Stimulated activated CD8-positive, alpha-beta memory T cell treated with anti-CD3 and anti-CD28 coated beads, Interleukin-12 subunit alpha, Interleukin-12 subunit beta, amount 100 ng/mL, for 24 hours (primary cell): Measurements from ENCODE around the gene CCDC50.

ENCODE experiments used
- DNase-seq: peaks from one replicate; pipeline ENCODE4 v3.0.0-alpha.2; 2020; ENCODE audit errors: extremely low read depth

The CCDC50 gene

GRCh38 chr3:191316876-191317603 lies 12.2 kb upstream of the CCDC50 start:
- DNase-seq = no peak

GRCh38 chr3:191320316-191320715 lies 8.9 kb upstream of the CCDC50 start:
- DNase-seq = no peak

GRCh38 chr3:191321019-191321767 lies 8.0 kb upstream of the CCDC50 start:
- DNase-seq = no peak

GRCh38 chr3:191324936-191325335 lies 4.3 kb upstream of the CCDC50 start:
- no peak for DNase-seq

GRCh38 chr3:191327526-191327925 lies 1.7 kb upstream of the CCDC50 start:
- no peak for DNase-seq

GRCh38 chr3:191328383-191328961 lies 722 bp upstream of the CCDC50 start:
- DNase-seq = no peak

GRCh38 chr3:191329654-191330529 lies 698 bp downstream of the CCDC50 start, which contains the start of gene UTS2B:
Gene UTS2B, minus strand, starts transcription at chr3:191330526. Its CDS starts 48,337 bp downstream, at chr3:191282189.
- no peak for DNase-seq

DNA sequence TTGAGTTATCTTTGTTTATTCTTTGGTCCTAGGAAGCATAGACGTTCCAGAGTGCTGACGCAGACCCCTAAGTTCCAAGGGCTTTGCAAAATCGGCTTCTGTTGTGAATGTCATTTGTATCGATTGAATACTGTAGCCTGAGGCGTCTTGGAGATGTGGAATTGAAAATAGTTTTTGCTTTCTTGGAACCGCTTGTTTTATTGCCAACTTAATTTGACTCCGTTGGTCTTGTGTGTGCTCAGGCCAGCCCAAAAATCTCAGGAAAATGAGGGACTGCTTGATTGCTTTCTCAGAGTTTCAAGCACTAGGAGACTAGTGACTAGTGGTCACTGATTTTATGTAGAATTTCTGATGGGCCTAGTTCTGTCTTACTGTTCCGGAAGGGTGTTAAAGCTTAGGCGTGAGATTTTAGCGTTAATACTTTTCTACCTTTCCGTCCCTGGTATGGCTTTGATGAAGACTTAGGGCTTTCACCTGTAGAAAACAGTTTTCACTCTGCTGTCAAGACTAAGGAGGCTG lies 1.4 kb downstream of the CCDC50 start:
- no peak for DNase-seq

DNA sequence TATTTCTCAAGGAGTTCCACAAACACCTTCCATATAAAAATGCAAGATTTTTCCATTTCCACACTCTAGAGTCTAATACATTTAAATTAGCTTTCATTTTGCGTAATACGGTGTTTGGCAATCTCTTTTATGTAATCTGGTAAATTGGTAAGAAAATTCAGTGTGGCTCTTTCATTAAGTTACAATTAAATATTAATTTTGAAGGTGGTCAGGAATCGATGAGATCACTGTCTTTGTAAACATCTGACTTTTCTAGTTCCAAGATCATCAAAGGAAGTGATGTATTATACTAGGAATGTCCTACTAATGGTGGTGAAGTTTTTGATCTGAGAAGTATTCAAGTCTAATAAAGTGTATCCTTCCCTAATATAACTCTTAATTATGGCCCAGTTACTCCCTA lies 2.2 kb downstream of the CCDC50 start:
- DNase-seq = no peak

- DNase-seq = no peak
Observed at GRCh38 chr3:191333298-191333880, 4.2 kb downstream of the CCDC50 start.

DNA sequence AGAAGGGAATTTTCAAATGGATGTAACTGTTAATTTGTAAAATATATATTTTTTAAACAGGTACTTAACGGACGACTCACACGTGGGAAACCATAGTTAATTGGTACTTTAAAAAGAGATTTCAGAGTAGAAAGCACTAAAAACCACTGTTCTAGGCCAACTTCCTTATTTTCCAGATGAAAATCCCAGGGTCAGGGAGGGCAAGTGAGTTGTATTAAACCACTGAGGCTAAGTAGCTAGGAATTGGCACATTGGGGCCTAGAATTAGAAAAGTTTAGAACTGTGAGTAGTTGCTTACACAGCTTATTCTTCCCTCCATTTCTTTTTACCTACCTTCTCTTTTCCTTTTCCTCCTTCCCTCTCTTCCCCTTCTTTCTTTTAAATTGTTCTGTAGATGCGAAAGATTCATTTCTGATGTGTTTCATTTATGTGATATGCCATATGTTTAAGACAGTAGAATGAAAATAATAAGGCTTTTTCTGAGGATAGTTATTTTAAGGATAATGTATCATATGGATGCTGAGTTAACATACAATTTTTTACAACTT lies 5.2 kb downstream of the CCDC50 start:
- no peak for DNase-seq

DNA sequence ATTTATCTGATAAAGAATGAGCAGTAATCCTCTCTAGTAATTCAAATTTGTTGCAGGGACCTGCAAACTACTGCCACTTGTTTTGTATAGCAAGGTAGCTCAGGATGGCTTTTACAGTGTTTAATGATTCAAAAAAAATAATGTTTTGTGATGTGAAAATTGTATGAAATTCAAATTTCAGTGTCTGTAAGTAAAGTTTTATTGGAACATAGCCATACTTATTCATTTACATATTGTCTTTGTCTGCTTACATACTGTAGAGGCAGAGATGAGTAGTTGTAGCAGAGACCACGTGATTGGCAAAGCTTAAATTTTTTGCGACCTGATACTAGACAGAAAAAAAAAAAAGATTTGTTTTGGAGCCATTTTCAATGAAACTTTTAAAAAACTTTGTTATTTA lies 7.6 kb downstream of the CCDC50 start:
- no peak for DNase-seq

- DNase-seq = no peak
Observed at GRCh38 chr3:191338177-191338488, 8.9 kb downstream of the CCDC50 start.

DNA sequence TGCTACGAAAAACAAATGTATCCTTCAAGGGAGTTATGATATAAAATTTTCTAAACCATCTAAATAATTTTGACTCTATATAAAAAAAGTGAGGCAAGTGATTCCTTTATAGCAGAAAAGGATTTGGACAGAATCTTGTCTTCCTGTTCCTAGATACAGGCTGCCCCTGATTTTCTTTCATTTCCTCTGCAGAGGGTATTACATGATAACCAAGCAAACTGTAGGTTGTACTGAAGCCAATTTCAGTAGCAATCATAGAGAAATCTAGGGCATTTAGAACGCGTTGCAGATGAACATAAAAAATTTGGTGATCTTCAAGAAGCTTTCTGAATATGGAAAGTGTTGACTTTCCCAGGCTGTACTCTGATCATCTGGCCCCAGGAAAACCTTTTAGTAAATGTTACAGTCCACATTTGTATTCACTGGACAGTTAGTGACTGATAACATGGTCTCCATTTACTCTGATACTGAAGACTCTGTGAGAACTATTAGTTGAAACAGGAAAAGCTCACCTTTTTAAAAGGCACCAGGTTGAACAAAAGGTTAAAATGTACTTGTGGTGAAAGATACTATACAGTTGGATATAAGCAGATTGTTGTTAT lies 10.2 kb downstream of the CCDC50 start:
- DNase-seq = no peak

DNA sequence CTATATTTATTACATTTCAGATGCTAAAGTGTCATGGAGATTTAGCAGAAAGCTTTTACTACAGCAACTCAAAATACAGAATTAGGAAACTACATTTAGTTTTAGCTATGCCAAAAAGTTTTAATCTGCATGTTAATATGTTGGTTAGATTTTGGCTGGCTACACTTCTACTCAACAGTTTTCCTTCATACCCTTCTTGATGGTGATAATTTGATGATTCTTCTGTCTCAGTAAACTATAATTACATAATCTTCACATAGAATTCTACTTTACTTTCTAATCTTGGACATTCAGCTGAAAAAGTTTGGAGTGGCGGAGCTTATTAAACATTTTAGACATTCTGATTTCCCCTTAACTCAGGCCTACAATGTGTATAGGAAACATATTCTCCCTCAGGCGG lies 11.2 kb downstream of the CCDC50 start:
- no peak for DNase-seq

- no peak for DNase-seq
Observed at GRCh38 chr3:191340966-191341365, 11.8 kb downstream of the CCDC50 start.

DNA sequence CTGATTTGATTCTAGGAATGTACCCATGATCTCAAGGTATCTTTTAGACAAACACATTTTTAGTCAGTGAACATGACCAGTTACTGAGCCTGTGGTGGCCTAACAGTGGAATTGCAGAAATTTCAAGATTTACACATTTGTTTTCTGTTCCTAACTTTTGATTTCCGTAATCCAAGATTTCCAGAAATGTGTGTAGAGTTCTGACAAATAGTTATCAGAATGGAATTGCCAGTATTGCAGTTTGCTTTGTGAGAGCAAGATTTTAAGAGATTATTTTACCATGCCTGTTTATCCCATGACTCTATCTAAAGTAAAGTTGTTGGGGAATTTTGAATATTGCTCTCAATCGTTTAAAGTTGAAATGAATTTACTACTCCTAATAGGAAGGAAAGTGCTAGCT lies 12.8 kb downstream of the CCDC50 start:
- DNase-seq = no peak

- no peak for DNase-seq
Observed at GRCh38 chr3:191342411-191342810, 13.2 kb downstream of the CCDC50 start.

GRCh38 chr3:191343115-191343514 lies 13.9 kb downstream of the CCDC50 start:
- DNase-seq = no peak

DNA sequence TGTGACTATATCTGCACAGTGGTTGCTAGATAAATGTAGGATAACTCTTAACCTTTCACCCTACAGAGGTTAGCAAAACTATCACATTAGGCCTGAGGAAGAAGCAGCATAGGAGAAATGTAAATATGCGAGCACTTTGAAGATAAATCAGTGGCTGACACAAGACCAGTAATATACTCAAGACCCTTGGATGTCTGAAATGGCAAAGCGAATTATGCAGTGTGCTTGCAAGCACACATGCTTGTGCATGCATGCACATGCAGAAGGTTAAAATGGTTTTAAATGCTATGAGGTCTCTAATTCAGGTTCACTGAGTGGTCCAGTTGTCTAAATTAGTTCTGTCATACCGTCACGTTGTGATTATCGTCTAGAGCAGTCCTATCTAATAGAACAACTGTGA lies 14.7 kb downstream of the CCDC50 start:
- DNase-seq = no peak

DNA sequence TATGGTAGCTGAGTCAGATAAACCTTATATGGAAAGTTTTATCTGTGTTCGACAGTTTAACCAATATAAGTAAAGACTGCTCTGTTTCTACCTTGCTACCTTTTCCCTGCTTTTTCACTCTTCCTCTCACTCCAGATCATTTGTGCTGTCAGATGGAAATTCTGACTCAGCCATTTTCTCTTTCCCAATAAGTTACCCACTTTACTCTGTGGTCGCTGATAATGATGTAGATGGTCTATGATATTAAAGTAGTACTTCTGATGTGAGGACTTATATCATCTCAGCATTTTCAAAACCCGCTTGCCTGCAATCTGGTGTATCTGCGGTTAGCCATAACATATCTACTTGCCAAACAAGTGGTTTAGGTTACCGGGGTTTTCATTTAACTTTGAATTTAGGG lies 16.1 kb downstream of the CCDC50 start:
- DNase-seq = no peak
